ENCODE results near the gene IRAK4.

DNA sequence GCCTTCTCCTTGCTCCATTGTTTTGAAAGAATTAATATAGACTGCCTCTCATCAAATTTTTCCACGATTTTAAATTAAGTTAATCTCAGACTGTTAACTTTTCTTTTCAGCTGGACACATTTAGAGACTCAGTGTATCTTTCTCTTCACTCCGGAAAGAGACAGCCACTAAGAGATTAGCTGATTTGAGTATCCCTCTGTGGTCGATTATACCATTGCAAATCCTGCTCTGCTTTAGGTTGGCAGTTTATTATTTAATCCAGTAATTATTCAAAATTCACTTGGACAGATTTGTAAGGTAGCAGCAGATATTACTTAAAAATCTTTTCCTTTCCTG is 48.0 kb downstream of the IRAK4 start:
- TF ChIP-seq EZH2 (IDR thresholded peaks at IDR 0.05), result no peak
- TF ChIP-seq, protein P1, sequence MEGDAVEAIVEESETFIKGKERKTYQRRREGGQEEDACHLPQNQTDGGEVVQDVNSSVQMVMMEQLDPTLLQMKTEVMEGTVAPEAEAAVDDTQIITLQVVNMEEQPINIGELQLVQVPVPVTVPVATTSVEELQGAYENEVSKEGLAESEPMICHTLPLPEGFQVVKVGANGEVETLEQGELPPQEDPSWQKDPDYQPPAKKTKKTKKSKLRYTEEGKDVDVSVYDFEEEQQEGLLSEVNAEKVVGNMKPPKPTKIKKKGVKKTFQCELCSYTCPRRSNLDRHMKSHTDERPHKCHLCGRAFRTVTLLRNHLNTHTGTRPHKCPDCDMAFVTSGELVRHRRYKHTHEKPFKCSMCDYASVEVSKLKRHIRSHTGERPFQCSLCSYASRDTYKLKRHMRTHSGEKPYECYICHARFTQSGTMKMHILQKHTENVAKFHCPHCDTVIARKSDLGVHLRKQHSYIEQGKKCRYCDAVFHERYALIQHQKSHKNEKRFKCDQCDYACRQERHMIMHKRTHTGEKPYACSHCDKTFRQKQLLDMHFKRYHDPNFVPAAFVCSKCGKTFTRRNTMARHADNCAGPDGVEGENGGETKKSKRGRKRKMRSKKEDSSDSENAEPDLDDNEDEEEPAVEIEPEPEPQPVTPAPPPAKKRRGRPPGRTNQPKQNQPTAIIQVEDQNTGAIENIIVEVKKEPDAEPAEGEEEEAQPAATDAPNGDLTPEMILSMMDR (IDR thresholded peaks at IDR 0.05), result no peak
- no peak for TF ChIP-seq EZH2phosphoT487 (IDR thresholded peaks at IDR 0.05)

Data from neural progenitor cell (in vitro differentiated cells).